Memory B cell (primary cell): ENCODE results near the gene SZT2.
"Not testable (repeated sequence)": the region's sequence is repeated elsewhere in the genome, so short reads cannot be mapped to it uniquely, and the experiment has no call there.

ENCODE experiments used
- ATAC-seq: fragments of 150-1000 bp; cut with Tn5 transposase; 2 replicates; pipeline ENCODE4 v1.10.0; 2021; ENCODE audit warnings: low read depth, mild to moderate bottlenecking, moderate library complexity
- DNase-seq, 2 donors: peaks; one replicate each; pipeline ENCODE4 v3.0.0; 2022; ENCODE audit warnings: low spot score in 2 of 2
- H3K27ac Mint-ChIP-seq: one replicate; pipeline ENCODE4 v1.8.0; 2022; ENCODE audit warnings: mild to moderate bottlenecking, moderate library complexity, mixed read lengths
- H3K27me3 Mint-ChIP-seq: one replicate; pipeline ENCODE4 v1.8.0; 2022; ENCODE audit warnings: mixed read lengths
- H3K36me3 Mint-ChIP-seq: one replicate; pipeline ENCODE4 v1.8.0; 2022; ENCODE audit warnings: mild to moderate bottlenecking, mixed read lengths
- H3K4me1 Mint-ChIP-seq: one replicate; pipeline ENCODE4 v1.8.0; 2022; ENCODE audit warnings: mixed read lengths
- H3K4me3 Mint-ChIP-seq: one replicate; pipeline ENCODE4 v1.8.0; 2022; ENCODE audit warnings: mild to moderate bottlenecking, moderate library complexity, mixed read lengths
- H3K9me3 Mint-ChIP-seq: one replicate; pipeline ENCODE4 v1.8.0; 2022; ENCODE audit warnings: mixed read lengths

The SZT2 gene

GRCh38 chr1:43387976-43388599, 1.6 kb upstream of the SZT2 start:
- Mint-ChIP-seq H3K27ac (peak overlapping the region; percentile 95), H3K27me3 (no peaks in the 10 kb centered on the region), H3K4me3 (peak overlapping the region; percentile 100), H3K36me3 (peaks cover 20% of the 10 kb centered on the region), H3K9me3 (no peaks in the 10 kb centered on the region), H3K4me1 (peaks cover 32% of the 10 kb centered on the region)
- no peak for ATAC-seq
- DNase-seq: no peak

DNA sequence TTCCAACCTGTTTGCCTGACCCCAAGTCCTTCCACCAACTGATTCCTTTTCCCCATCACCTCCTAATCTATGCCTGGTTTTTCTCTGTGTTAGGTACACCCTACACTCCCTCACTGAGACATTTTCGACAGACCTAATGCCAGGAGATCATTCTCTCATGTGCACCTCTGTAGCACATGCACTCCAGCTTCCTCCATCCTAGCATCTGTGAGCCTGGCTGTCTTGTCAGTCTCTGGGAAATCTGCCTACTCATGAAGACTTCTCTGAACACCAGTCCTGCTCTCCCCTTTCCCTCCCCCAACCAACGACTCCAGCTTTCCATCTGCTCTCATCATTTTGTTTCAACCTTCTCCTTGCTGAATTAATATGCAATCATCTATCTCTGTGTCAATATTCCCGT, 1.1 kb upstream of the SZT2 start:
- DNase-seq (no peak), ATAC-seq (no peak)
- Mint-ChIP-seq H3K27me3 (no peaks in the 10 kb centered on the region), H3K36me3 (peaks cover 17% of the 10 kb centered on the region), H3K4me3 (peak overlapping the region; percentile 100), H3K4me1 (peaks cover 36% of the 10 kb centered on the region), H3K9me3 (no peaks in the 10 kb centered on the region), H3K27ac (peak overlapping the region; percentile 95)

GRCh38 chr1:43392702-43393101, 3.0 kb downstream of the SZT2 start:
- peaks cover 38% of the 10 kb centered on the region for H3K4me1 Mint-ChIP-seq
- H3K27ac Mint-ChIP-seq: no peak overlapping the region
- H3K36me3 Mint-ChIP-seq: peaks cover 13% of the 10 kb centered on the region

DNA sequence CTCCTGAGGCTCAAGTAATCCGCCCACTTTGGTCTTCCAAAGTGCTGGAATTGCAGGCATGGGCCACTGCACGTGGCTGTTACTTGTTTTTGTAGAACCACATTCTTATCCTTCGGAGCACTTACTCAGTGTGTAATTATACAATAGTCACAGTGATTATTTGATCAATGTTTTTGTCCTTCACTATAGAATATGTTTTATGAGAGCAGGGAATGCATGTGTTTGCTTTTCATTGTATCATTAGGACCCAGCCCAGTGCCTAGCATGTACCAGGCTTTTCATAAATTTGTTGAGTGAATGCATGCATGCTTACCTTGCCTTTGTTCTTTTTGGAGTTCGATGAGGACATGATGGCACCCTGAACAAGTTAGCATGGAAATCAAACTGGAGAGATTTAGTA, 5.8 kb downstream of the SZT2 start:
- Mint-ChIP-seq H3K27me3 (no peaks in the 10 kb centered on the region), H3K4me3 (no peak overlapping the region), H3K27ac (no peak overlapping the region), H3K9me3 (no peaks in the 10 kb centered on the region), H3K36me3 (peaks cover 13% of the 10 kb centered on the region), H3K4me1 (peaks cover 21% of the 10 kb centered on the region)
- ATAC-seq (no peak), DNase-seq (no peak)

More at GRCh38 chr1:43392702-43393101, 3.0 kb downstream of the SZT2 start:
- Mint-ChIP-seq H3K4me3 (no peak overlapping the region), H3K27me3 (no peaks in the 10 kb centered on the region), H3K9me3 (no peaks in the 10 kb centered on the region)
- DNase-seq (no peak), ATAC-seq (no peak)

- Mint-ChIP-seq H3K27me3 (no peaks in the 10 kb centered on the region), H3K4me1 (peaks cover 19% of the 10 kb centered on the region), H3K36me3 (peaks cover 13% of the 10 kb centered on the region), H3K27ac (no peak overlapping the region), H3K9me3 (no peaks in the 10 kb centered on the region), H3K4me3 (no peak overlapping the region)
- ATAC-seq (no peak), DNase-seq (no peak)
Observed at GRCh38 chr1:43396059-43396458, 6.4 kb downstream of the SZT2 start.

- no peak for DNase-seq
- Mint-ChIP-seq H3K9me3 (no peaks in the 10 kb centered on the region), H3K27ac (peak overlapping the region; percentile 20), H3K27me3 (no peaks in the 10 kb centered on the region), H3K4me1 (peaks cover 18% of the 10 kb centered on the region), H3K4me3 (no peak overlapping the region), H3K36me3 (peaks cover 22% of the 10 kb centered on the region)
- ATAC-seq: no peak
Observed at GRCh38 chr1:43398227-43398626, 8.5 kb downstream of the SZT2 start.

DNA sequence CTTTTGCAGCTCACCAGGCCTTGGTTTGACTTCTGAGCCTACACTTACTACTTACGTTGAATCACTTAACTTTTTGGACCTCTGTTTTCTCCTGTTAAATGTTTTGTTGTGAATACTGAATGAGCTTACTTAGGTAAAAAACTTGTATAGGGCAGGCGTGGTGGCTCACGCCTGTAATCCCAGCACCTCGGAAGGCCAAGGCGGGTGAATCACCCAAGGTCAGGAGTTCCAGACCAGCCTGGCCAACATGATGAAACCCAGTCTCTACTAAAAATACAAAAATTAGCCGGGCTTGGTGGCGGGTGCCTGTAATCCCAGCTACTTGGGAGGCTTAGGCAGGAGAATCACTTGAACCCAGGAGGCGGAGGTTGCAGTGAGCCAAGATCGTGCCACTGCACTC, 10.7 kb downstream of the SZT2 start:
- not testable (repeated sequence) for H3K9me3 Mint-ChIP-seq, H3K27ac Mint-ChIP-seq
- peaks cover 27% of the 10 kb centered on the region for H3K36me3 Mint-ChIP-seq

GRCh38 chr1:43402089-43402865, 12.6 kb downstream of the SZT2 start:
- Mint-ChIP-seq H3K4me3 (no peak overlapping the region), H3K27me3 (no peaks in the 10 kb centered on the region), H3K27ac (no peak overlapping the region), H3K9me3 (no peaks in the 10 kb centered on the region), H3K4me1 (peaks cover 8% of the 10 kb centered on the region), H3K36me3 (peaks cover 37% of the 10 kb centered on the region)
- DNase-seq: no peak
- ATAC-seq: no peak

More for the DNA sequence above, 10.7 kb downstream of the SZT2 start:
- DNase-seq, ATAC-seq, H3K4me3 Mint-ChIP-seq, H3K27me3 Mint-ChIP-seq: not testable (repeated sequence)
- peaks cover 10% of the 10 kb centered on the region for H3K4me1 Mint-ChIP-seq

DNA sequence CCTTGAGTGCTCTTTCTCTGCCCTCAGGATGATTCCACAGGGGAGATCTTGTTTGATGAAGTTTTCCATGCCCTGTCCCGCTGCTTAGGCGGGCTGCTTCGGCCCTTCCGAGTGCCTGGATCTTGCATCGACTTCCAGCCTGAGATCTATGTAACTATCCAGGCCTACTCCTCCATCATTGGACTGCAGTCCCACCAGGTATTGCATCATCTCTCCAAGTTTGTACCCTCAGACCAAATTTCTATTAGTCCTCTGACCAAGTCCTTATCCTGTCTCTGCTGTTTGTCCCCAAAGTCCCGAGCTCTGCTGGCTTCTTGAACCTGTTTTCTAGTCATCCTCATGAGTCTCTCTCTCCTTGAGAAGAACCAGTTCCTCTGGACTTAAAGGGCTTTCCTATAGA, 14.7 kb downstream of the SZT2 start:
- Mint-ChIP-seq H3K36me3 (peaks cover 45% of the 10 kb centered on the region), H3K27ac (peak overlapping the region; percentile 25), H3K4me3 (no peak overlapping the region), H3K27me3 (no peaks in the 10 kb centered on the region), H3K4me1 (peaks cover 5% of the 10 kb centered on the region), H3K9me3 (no peaks in the 10 kb centered on the region)
- ATAC-seq (no peak), DNase-seq (no peak)

GRCh38 chr1:43405219-43405875, 15.6 kb downstream of the SZT2 start:
- Mint-ChIP-seq H3K36me3 (peaks cover 46% of the 10 kb centered on the region), H3K4me3 (no peak overlapping the region)
- ATAC-seq: no peak

DNA sequence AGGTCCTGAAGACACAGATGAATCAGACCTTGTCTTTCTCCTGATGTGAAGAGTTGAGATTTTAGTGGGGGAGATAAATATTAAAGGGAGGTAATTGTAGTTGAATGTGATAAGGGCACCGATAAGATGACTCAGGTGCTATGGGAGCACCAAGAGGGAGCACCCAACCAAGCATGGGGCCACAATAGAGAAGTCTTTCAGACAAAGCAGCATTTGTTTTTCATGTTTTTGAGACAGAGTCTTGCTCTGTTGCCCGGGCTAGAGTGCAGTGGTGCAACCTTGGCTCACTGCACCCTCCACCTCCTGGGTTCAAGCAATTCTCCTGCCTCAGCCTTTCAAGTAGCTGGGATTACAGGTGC, 16.2 kb downstream of the SZT2 start:
- Mint-ChIP-seq H3K4me3 (no peak overlapping the region), H3K27me3 (no peaks in the 10 kb centered on the region), H3K4me1 (peaks cover 5% of the 10 kb centered on the region), H3K36me3 (peaks cover 45% of the 10 kb centered on the region), H3K27ac (no peak overlapping the region), H3K9me3 (no peaks in the 10 kb centered on the region)
- ATAC-seq (no peak), DNase-seq (no peak)

More at GRCh38 chr1:43405219-43405875, 15.6 kb downstream of the SZT2 start:
- H3K4me1 Mint-ChIP-seq: peaks cover 5% of the 10 kb centered on the region
- no peaks in the 10 kb centered on the region for H3K9me3 Mint-ChIP-seq
- H3K27ac Mint-ChIP-seq: no peak overlapping the region
- no peaks in the 10 kb centered on the region for H3K27me3 Mint-ChIP-seq
- no peak for DNase-seq

DNA sequence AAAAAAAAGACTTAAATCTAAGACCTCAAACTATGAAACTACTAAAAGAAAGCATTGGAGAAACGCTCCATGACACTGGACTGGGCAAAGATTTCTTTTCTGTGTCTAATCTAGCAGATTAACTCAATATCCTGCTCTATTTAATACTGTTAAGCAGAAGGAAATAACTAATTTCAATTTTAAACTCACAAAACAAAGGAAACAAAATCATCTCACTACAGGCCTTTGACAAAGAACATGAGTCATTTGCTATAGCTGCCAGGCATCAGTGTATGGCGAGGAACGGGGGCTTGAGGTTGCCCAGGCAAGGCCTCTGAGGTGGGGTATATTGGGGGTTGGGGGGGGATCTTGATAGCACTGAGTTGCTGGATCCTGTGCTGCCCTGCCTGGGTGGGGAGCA, 20.9 kb downstream of the SZT2 start:
- DNase-seq: no peak
- H3K27ac Mint-ChIP-seq: no peak overlapping the region
- H3K9me3 Mint-ChIP-seq: no peaks in the 10 kb centered on the region
- H3K36me3 Mint-ChIP-seq: peaks cover 33% of the 10 kb centered on the region
- H3K27me3 Mint-ChIP-seq: no peaks in the 10 kb centered on the region
- H3K4me1 Mint-ChIP-seq: peaks cover 2% of the 10 kb centered on the region
- H3K4me3 Mint-ChIP-seq: no peak overlapping the region
- no peak for ATAC-seq

GRCh38 chr1:43413426-43413825, 23.7 kb downstream of the SZT2 start:
- H3K36me3 Mint-ChIP-seq: peaks cover 21% of the 10 kb centered on the region
- not testable (repeated sequence) for DNase-seq, H3K27ac Mint-ChIP-seq, H3K4me1 Mint-ChIP-seq, ATAC-seq, H3K4me3 Mint-ChIP-seq, H3K9me3 Mint-ChIP-seq, H3K27me3 Mint-ChIP-seq

GRCh38 chr1:43414634-43415223, 25.0 kb downstream of the SZT2 start:
- Mint-ChIP-seq H3K27ac (no peak overlapping the region), H3K4me1 (peaks cover 2% of the 10 kb centered on the region), H3K9me3 (no peaks in the 10 kb centered on the region), H3K4me3 (no peak overlapping the region), H3K36me3 (peaks cover 15% of the 10 kb centered on the region), H3K27me3 (no peaks in the 10 kb centered on the region)
- peak; percentile 99 for ATAC-seq
- peak; percentile 66 to 67 for DNase-seq
